ENCODE results near the gene PTGER1.
A peak's percentile ranks its signal among the peaks of the same experiment; 100 is the strongest.

PTGER1 gene

DNA sequence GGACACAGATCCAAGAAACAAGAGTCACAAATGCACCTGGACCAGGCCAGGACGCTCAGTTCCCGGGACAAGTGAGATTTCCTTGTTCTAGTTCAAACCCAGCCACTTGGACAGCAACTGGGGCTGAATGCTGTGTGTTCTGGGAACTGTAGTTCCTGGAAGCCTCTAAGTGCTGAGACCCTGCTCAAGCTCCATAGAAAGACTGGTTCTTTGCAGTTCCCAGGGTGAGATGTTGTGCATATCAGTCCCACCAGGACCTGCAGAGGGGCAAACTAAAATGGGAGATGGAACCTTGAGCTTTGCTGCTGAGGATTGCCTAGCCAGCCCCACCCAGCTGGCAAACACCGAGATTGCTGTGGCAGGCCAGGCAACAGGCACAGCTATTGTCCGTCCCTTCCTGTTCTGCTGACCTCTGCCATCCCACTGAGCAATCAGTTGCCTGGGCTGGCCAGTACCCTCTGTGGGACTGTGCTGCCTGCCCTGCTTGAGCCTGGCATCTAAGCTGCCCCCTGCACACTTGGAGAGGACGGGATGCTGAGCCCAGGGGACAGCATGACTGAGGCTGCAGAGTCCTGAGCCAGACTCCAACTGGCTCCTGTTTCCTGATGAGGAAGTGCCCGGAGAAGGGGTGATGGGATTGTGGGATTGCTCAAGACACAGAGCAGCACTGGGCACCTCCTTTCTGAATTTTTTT, 22.2 kb upstream of the PTGER1 start:
- no peak for DNase-seq

DNA sequence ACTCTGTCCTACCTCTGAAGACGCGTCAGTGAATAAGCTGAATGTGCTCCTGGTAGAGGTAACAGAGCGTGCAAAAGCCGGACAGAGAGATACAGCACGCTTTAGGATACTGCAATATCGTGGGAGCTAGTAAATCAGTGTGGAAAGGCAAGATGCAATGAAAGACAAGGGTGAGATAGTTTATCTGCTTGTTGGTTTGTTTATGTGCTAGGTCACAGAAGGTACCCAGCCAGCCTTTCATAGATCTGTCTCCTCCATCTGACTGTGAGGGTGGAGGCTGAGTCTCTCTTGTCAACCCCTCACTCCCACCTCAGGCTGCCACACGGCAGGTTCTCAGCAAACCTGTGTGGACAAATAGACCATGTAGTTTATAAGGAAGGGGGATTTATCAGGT, 21.7 kb upstream of the PTGER1 start:
- DNase-seq, result no peak

DNA sequence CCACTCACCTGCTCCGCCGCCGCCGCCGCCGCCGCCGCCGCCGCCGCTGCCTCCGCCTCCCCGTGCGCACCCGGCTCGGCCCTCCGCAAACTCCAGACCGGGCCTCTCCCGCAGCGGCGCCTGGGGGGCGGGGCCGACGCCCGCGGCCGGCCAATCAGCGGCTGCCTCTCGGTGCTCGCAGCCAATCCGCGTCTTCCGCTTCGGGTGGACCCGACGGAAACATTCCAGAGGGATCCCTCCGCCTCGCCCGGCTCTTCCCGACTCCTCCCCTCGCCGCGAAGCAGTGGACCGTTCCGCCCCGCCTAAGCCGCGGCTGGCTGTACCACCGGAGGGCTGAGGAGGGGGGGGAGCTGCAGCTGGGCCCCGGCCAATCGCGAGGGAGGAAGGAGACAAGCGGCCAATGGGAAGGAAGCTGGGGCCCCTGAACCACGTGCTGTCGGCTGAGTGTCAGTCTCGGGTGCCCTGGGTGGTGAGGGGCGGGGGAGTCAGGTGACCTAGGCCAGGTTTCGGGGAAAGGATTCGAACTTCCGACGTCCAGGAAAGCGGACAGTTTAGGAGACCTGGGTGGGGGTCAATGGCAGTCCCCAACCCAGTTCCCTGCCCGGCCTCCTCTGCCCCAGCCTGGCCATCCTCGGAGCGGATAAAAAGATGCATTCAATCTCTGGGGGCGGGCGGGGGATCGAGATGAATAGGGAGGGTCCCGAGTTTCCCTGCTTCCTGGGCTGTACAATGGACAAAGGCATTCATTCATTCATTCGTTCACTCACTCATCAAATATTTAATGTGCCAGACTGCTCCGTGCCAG, 21.1 kb upstream of the PTGER1 start, which contains the start of gene GIPC1:
TSS of gene GIPC1 (minus strand) at position 99 of the 805 bp plus-strand sequence. CDS start 13,151 bp downstream, outside the sequence.
- peak; percentile 98 for DNase-seq

DNA sequence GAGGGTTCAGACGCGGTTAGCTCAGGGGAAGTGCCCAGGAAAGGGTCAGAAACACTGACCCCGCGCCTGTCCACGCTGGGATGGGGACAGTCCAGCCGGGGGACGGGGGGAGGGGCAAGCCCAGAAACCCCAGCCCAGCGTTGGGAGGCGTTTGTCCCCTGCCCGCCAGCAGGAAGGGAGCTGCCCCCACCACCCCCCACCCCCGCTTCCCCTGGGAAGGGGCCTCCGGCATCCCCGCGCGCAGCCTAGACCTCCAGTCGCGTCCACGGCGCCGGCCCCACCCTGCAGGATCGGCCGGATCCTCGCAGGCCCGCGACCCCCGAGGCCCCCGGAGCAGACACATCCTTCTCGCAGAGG, 20.5 kb upstream of the PTGER1 start:
- DNase-seq, result no peak

GRCh38 chr19:14494910-14495671, 19.9 kb upstream of the PTGER1 start:
- no peak for DNase-seq

- DNase-seq, result no peak
These were observed 19.3 kb upstream of the PTGER1 start for GRCh38 chr19:14494411-14494810.

GRCh38 chr19:14492756-14493337, 17.7 kb upstream of the PTGER1 start:
- DNase-seq, result no peak

- DNase-seq, result no peak
These were observed 12.4 kb upstream of the PTGER1 start for GRCh38 chr19:14487370-14488125.

- no peak for DNase-seq
These were observed 7.2 kb upstream of the PTGER1 start for GRCh38 chr19:14482172-14482941.

- no peak for DNase-seq
These were observed 5.5 kb upstream of the PTGER1 start for GRCh38 chr19:14480700-14481079.

GRCh38 chr19:14479975-14480699, 5.0 kb upstream of the PTGER1 start:
- DNase-seq, result no peak

DNA sequence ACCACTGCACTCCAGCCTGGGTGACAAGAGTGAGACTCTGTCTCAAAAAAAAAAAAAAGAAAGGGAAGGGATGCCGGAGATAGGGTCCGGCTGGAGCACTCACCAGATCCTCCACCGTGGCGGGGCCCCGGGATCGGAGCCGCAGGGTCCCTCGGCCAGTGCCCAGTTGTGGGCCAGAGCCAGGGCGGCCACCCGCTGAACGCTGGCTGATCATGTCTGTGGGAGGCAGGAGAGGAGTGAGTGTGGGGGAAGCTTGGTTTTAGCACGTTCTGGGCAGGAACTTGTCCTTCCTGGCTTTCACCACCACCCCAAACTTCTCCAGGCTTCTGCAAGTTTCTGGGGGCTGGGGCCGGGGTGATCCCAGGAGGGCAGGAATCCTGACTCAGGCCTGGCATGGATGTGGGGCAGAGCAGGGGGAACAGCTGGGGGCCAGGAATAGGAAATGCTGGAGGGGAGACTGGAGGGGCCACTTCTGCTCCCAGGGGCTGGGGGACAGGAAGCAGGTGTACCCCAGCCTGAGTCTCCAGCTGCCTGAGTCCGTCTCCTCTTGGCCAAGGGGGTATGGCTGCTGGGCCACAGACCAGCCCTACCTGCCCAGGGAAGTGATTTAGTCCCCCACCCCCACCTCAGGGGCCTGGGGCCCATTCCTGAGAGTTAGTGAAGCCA, 4.3 kb upstream of the PTGER1 start:
- no peak for DNase-seq

DNA sequence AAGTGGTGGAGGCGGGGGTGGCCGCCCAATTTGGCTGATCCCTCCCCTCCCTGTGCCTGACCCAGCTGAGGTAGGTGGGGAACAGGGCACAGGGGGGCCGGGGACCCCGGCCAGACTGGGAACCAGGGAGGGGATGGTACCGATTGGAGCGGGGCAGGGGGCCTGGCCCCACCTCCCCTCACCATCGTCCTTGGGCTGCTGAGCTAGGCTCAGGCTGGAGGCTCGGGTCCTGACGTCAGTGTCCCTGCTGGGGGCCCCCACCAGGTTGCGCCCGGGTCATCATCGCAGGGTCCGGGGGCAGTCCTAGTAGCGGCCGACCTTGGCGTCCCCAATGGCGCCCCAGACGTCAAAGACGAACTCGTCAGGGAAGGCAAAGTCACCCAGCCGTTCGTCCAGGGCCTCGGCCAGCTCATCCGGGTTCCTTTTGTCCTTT, 3.0 kb upstream of the PTGER1 start:
- DNase-seq, result no peak

GRCh38 chr19:14477418-14478112, 2.4 kb upstream of the PTGER1 start:
- DNase-seq, result no peak

GRCh38 chr19:14476673-14477401, 1.7 kb upstream of the PTGER1 start:
- DNase-seq, result no peak

- DNase-seq, result no peak
These were observed 1.1 kb upstream of the PTGER1 start for GRCh38 chr19:14476327-14476672.

DNA sequence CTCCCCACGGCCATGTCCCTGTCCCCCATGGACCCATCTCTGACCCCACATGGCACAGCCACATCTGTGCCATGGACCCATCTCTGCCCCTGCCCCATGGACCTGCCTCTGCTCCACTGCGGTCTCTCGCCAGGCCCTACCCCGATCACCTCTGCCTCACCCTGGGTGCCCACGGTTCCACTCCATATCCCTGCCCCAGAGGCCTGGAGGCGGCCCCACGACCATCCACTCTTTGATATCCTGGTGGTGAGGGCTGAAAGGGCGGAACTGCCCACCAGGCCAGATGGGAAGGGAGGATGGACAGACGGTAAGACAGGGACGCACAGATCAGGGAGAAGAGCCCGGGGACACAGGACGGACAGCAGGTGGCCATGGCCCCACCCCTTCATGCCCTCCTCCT, 327 bp downstream of the PTGER1 start:
- DNase-seq, result no peak

DNA sequence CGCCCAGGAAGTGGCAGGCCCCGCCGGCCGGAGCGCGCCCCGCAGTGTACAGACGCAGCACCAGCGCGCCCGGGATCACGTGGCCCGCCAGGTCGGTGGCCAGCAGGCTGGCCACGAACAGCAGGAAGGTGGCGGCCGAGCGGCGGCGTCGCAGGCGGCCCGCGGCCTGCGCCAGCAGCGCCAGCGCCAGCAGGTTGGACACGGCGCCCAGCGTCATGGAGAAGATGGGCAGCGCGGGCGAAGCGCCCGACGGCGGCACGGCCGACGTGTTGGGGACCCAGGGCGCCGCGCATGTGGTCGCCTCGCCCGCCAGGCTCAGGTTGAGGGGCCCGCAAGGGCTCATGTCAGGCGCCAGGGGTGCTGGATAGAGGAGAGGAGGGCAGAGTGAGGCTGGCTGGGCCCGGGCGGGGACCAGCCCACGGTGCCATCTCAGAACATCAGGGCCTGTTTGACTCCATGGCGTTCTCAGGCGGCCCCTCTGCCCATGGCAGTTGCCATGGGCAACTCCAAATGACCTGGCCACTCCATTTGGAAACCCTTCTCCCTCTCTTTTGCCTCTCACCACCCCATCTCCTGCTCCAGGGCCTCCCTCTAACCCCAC, 1.1 kb downstream of the PTGER1 start:
- DNase-seq, result no peak

Measured in NCI-H2171 (cell line).